ENCODE data around the gene BUD13.

The BUD13 gene

DNA sequence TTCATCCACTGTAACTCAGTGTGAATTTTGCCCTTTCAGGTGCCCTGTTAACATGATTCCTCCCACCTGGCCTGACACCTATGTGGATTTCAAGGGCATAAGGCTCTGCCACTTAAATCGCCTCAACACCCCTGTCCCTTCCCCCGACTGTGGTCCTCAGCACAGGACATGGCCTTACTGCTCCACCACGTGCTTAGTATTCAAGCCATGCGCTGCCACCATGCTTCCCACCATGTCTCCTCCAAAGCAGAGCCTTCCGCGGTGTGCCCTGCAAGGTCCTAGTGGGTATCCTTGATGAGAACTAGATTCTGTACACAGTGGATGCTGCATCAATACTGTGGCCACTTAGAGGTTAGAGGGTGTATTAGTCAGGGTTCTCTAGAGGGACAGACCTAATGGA, 51.9 kb downstream of the BUD13 start:
- no peak for DNase-seq (ENCODE audit: low read depth in 1 of 2, low spot score in 1 of 2)

DNA sequence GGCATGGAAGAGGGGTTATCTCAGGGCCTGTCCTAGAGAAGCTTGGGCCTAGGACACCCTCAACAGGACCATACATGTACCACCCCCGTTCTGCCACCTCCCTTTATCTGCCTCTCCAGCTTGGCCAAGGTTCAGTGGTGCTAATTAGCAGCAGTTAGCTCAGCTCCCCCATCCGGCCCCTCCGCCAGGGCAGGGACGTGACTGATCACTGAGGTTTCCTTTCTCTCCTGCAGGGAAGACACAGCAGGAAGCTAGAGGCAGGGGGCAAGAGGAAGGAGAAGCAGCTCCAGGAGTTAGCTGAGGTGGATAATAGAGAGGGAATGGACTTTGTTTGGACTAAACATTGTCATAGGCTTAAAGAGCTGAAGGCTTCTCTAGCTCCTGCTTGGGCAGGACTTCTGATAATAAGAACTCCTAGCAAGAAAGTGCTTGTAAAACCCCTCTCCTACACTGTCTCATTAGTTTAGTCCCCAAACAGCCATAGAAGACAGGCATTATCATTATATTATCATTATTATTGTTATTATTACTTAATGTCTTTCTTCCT, 53.8 kb downstream of the BUD13 start:
- no peak for DNase-seq (ENCODE audit: low read depth in 1 of 2, low spot score in 1 of 2)

- DNase-seq (ENCODE audit: low read depth in 1 of 2, low spot score in 1 of 2) = no peak
Measured at GRCh38 chr11:116716621-116717020, 56.2 kb downstream of the BUD13 start.

- DNase-seq (ENCODE audit: low read depth in 1 of 2, low spot score in 1 of 2) = no peak
Measured at GRCh38 chr11:116715383-116715782, 57.4 kb downstream of the BUD13 start.

GRCh38 chr11:116714902-116715301, 57.9 kb downstream of the BUD13 start:
- no peak for DNase-seq (ENCODE audit: low read depth in 1 of 2, low spot score in 1 of 2)

GRCh38 chr11:116712428-116712827, 60.4 kb downstream of the BUD13 start:
- no peak for DNase-seq (ENCODE audit: low read depth in 1 of 2, low spot score in 1 of 2)

- DNase-seq (ENCODE audit: low read depth in 1 of 2, low spot score in 1 of 2) = no peak
Measured at GRCh38 chr11:116710762-116711161, 62.0 kb downstream of the BUD13 start.

- DNase-seq (ENCODE audit: low read depth in 1 of 2, low spot score in 1 of 2) = no peak
Measured at GRCh38 chr11:116710001-116710674, 62.6 kb downstream of the BUD13 start.

- DNase-seq (ENCODE audit: low read depth in 1 of 2, low spot score in 1 of 2) = no peak
Measured at GRCh38 chr11:116707746-116708145, 65.0 kb downstream of the BUD13 start.

GRCh38 chr11:116707161-116707629, 65.6 kb downstream of the BUD13 start:
- DNase-seq (ENCODE audit: low read depth in 1 of 2, low spot score in 1 of 2) = no peak

- no peak for DNase-seq (ENCODE audit: low read depth in 1 of 2, low spot score in 1 of 2)
Measured at GRCh38 chr11:116703421-116703820, 69.4 kb downstream of the BUD13 start.

DNA sequence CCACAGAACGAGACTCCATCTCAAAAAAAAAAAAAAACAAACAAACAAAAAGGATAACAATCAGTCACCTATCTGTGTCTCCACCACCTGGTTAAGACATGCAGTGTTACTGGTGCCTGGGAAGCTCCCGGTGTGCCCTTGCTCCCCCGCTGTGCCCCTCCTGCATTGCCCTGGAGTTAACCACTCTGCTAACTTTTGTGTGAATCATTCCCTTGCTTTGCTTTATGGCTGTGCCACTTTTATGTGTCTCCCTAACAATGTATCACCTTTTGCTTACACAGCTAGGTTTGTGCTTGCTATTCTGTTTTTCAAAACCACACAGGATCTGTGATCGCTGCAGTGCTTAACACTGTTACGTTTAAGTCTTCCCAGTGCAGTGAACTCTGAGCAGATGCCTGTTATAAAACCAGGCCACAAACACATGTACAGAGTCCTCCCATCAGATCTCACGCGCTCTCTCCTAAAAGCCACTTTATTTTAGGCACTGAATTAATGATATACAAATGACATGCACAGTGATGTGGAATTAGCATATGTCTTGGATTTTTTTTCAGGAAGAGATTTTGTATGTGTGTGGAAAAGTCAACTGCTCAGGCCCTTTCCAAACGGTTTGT, 69.9 kb downstream of the BUD13 start:
- DNase-seq (ENCODE audit: low read depth in 1 of 2, low spot score in 1 of 2) = no peak

- DNase-seq (ENCODE audit: low read depth in 1 of 2, low spot score in 1 of 2) = no peak
Measured at GRCh38 chr11:116701876-116702275, 70.9 kb downstream of the BUD13 start.

DNA sequence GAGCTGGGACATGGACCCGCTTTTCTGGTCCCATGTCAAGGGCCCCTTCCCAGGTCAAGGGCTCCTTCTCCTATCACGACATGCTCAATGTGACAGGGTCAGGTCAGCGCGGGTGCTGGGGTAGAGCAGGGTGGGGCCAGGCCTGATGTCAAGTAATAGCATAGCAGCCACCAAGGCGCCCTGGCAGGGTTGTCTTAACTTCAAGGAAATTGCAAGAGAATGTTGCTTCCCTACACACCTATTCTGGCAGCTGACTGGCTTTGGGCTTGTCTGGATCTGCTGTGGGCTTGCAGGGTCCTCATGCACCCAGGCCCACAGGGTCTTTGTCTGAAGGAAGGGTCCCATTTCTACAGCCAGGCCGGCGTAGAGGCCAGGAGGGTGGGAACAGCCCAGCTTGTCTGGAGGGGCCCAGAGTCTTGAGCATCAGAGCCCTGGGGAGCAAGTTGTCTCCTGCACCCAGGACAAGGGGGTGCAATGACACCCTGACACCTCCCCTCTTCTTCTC, 71.4 kb downstream of the BUD13 start:
- no peak for DNase-seq (ENCODE audit: low read depth in 1 of 2, low spot score in 1 of 2)

- DNase-seq (ENCODE audit: low read depth in 1 of 2, low spot score in 1 of 2) = no peak
Measured at GRCh38 chr11:116700586-116701220, 72.1 kb downstream of the BUD13 start.

Data from activated T-helper 1 cell treated with anti-CD3 and anti-CD28 coated beads, Interleukin-2, amount 50 U/mL, for 16 hours (primary cell).